PC-9 (cell line): ENCODE results near the gene AFAP1. TPM values are rescaled to one million over a fixed set of nuclear protein-coding genes. Genes with fewer than 3 reads are reported as not detected.

Experiments used
- BruUV-seq: library from RNA; stranded (reverse); fragments of 400-500 nt; replicated peaks from 2 replicates; lab custom pipeline; 2021; lab: Mats Ljungman, UMichigan
- CTCF ChIA-PET: fragments of 300-600 bp; sonication (Branson Sonifier 250); formaldehyde crosslinking; loops from one replicate; lab custom pipeline; 2022; ENCODE audit warnings: antibody characterized with exemption; lab: Charles Lee
- POLR2A ChIA-PET: fragments of 300-600 bp; sonication (Branson Sonifier 250); formaldehyde crosslinking; loops from one replicate; lab custom pipeline; 2022; ENCODE audit warnings: antibody characterized with exemption; ENCODE audit not compliant: unreplicated experiment; lab: Charles Lee
- DNase-seq, 2 experiments: peaks; one replicate each; pipeline versions ENCODE4 v3.0.0 to v3.0.0-alpha.2; 2015 to 2022; ENCODE audit warnings: mixed read lengths in 1 of 2
- H2AFZ ChIP-seq: fragments of 200-600 bp; sonication (generic); 2 replicates; pipeline ENCODE4 v1.8.1; 2017; ENCODE audit warnings: antibody characterized with exemption
- H3F3A ChIP-seq: fragments of 200-600 bp; sonication (generic); 2 replicates; pipeline ENCODE4 v1.8.1; 2017; ENCODE audit warnings: antibody characterized with exemption, mild to moderate bottlenecking, low read depth; ENCODE audit not compliant: insufficient read depth
- H3K27ac ChIP-seq: fragments of 200-600 bp; sonication (generic); 2 replicates; pipeline ENCODE4 v1.6.1; 2016; ENCODE audit warnings: mixed run types
- H3K27me3 ChIP-seq: fragments of 200-600 bp; sonication (generic); 2 replicates; pipeline ENCODE4 v1.6.1; 2016; ENCODE audit warnings: low read depth, mixed run types; ENCODE audit not compliant: insufficient read depth
- H3K36me3 ChIP-seq: fragments of 200-600 bp; sonication (generic); 2 replicates; pipeline ENCODE4 v1.6.1; 2016; ENCODE audit warnings: low read depth, mixed run types
- H3K4me1 ChIP-seq: fragments of 200-600 bp; sonication (generic); replicated peaks from 2 replicates; pipeline ENCODE4 v1.6.1; 2016; ENCODE audit warnings: mixed run types; ENCODE audit not compliant: insufficient read depth
- H3K4me2 ChIP-seq: fragments of 200-600 bp; sonication (generic); 2 replicates; pipeline ENCODE4 v1.6.1; 2017; ENCODE audit warnings: mixed run types
- H3K4me3 ChIP-seq: fragments of 200-600 bp; sonication (generic); 2 replicates; pipeline ENCODE4 v1.6.1; 2016; ENCODE audit warnings: mixed run types
- H3K79me2 ChIP-seq: fragments of 200-600 bp; sonication (generic); 2 replicates; pipeline ENCODE4 v1.6.1; 2017; ENCODE audit warnings: low read depth, mixed run types
- H3K9me2 ChIP-seq: fragments of 200-600 bp; sonication (generic); 2 replicates; pipeline ENCODE4 v1.8.1; 2017; ENCODE audit warnings: mild to moderate bottlenecking; ENCODE audit not compliant: insufficient read depth
- H3K9me3 ChIP-seq: fragments of 200-600 bp; sonication (generic); 2 replicates; pipeline ENCODE4 v1.8.1; 2016; ENCODE audit warnings: low read depth; ENCODE audit not compliant: insufficient read depth
- H4K20me1 ChIP-seq: fragments of 200-600 bp; sonication (generic); 2 replicates; pipeline ENCODE4 v1.8.1; 2017; ENCODE audit not compliant: insufficient read depth
- CTCF ChIP-seq: fragments of 200-600 bp; sonication (generic); conservative IDR thresholded peaks from 2 replicates; pipeline ENCODE4 v1.6.1; 2017; ENCODE audit warnings: mixed run types, antibody characterized with exemption, mild to moderate bottlenecking, moderate library complexity
- EZH2 ChIP-seq: fragments of 200-600 bp; sonication (generic); IDR thresholded peaks from 2 replicates; pipeline ENCODE4 v1.8.0; 2017; ENCODE audit warnings: antibody characterized with exemption, low read depth
- intact Hi-C: fragments of 100-400 bp; cut with micrococcal nuclease; formaldehyde crosslinking; loops from one replicate; pipeline ENCODE4 v1.10.0; 2022; ENCODE audit not compliant: unreplicated experiment
- total RNA-seq: library from RNA; stranded (reverse); gene quantifications from 2 replicates; pipeline ENCODE4 v1.2.3, GENCODE V29; 2021

The AFAP1 gene
- total RNA-seq, 1 experiment from 2014 or later: 69.6 TPM

- TF ChIP-seq EZH2 (no peak), CTCF (no peak)
- Histone ChIP-seq H3K27me3 (no peaks in the 10 kb centered on the region), H3K4me3 (no peak overlapping the region), H2AFZ (no peak overlapping the region), H3K36me3 (no peaks in the 10 kb centered on the region), H3K9me3 (no peaks in the 10 kb centered on the region), H3K4me2 (no peak overlapping the region), H3F3A (no peaks in the 10 kb centered on the region), H3K27ac (no peak overlapping the region), H3K9me2 (no peaks in the 10 kb centered on the region), H3K4me1 (no peaks in the 10 kb centered on the region), H3K79me2 (no peaks in the 10 kb centered on the region), H4K20me1 (no peaks in the 10 kb centered on the region)
- POLR2A ChIA-PET: no interaction called here
- CTCF ChIA-PET: interaction anchor here (0.7 kb wide), 1 partner anchor 748 kb away, joined by 8 read pairs; no protein-coding TSS in a partner anchor
- no TSS peak for BruUV-seq
- intact Hi-C loops: no loop called here
- DNase-seq: no peak
These were observed 205.6 kb downstream of the AFAP1 start for GRCh38 chr4:7733801-7734650.

- H3F3A ChIP-seq: no peaks in the 10 kb centered on the region
- H3K9me3 ChIP-seq: no peaks in the 10 kb centered on the region
- no peak overlapping the region for H2AFZ ChIP-seq
- H3K36me3 ChIP-seq: no peaks in the 10 kb centered on the region
- no peaks in the 10 kb centered on the region for H3K4me1 ChIP-seq
- DNase-seq: no peak
- H4K20me1 ChIP-seq: no peaks in the 10 kb centered on the region
- ChIA-PET CTCF (interaction anchor here (0.7 kb wide), 1 partner anchor 747 kb away, joined by 8 read pairs; no protein-coding TSS in a partner anchor), POLR2A (no interaction called here)
- no peaks in the 10 kb centered on the region for H3K9me2 ChIP-seq
- no peaks in the 10 kb centered on the region for H3K27me3 ChIP-seq
- intact Hi-C loops: no loop called here
- BruUV-seq: no TSS peak
- H3K4me3 ChIP-seq: no peak overlapping the region
- no peak for TF ChIP-seq CTCF
- no peak for TF ChIP-seq EZH2
- H3K4me2 ChIP-seq: no peak overlapping the region
- H3K27ac ChIP-seq: no peak overlapping the region
- no peaks in the 10 kb centered on the region for H3K79me2 ChIP-seq
These were observed 206.5 kb downstream of the AFAP1 start for GRCh38 chr4:7733201-7733600.

- Histone ChIP-seq H3K9me2 (no peaks in the 10 kb centered on the region), H4K20me1 (no peaks in the 10 kb centered on the region), H3K79me2 (no peaks in the 10 kb centered on the region), H3K27me3 (no peaks in the 10 kb centered on the region), H3K4me1 (no peaks in the 10 kb centered on the region), H3K27ac (no peak overlapping the region), H3K4me3 (no peak overlapping the region), H3K4me2 (no peak overlapping the region), H3F3A (no peaks in the 10 kb centered on the region), H3K9me3 (no peaks in the 10 kb centered on the region), H3K36me3 (no peaks in the 10 kb centered on the region), H2AFZ (no peak overlapping the region)
- no peak for DNase-seq
- ChIA-PET CTCF (no interaction called here), POLR2A (no interaction called here)
- BruUV-seq: no TSS peak
- TF ChIP-seq CTCF: no peak
- no peak for TF ChIP-seq EZH2
- intact Hi-C loops: no loop called here
These were observed 207.4 kb downstream of the AFAP1 start for GRCh38 chr4:7732263-7732662.
